CD4-positive, alpha-beta T cell (primary cell): ENCODE measurements around the gene FAIM. TPM values are rescaled to one million over a fixed set of nuclear protein-coding genes. Genes with fewer than 3 reads are reported as not detected.

ENCODE experiments used
- ATAC-seq: fragments of 200-7000 bp; cut with Tn5 transposase; one replicate; pipeline ENCODE4 v1.10.0; 2022; ENCODE audit warnings: mild to moderate bottlenecking; ENCODE audit not compliant: poor library complexity
- CTCF ChIA-PET: fragments of 350-600 bp; sonication (Branson Sonifier 250); formaldehyde crosslinking; loops from one replicate; lab custom pipeline; 2021; ENCODE audit warnings: antibody characterized with exemption, inconsistent platforms; lab: Charles Lee
- POLR2A ChIA-PET: fragments of 350-600 bp; sonication (Branson Sonifier 250); formaldehyde crosslinking; loops from one replicate; lab custom pipeline; 2021; ENCODE audit warnings: antibody characterized with exemption, inconsistent platforms; lab: Charles Lee
- DNase-seq, 14 experiments: peaks; one replicate each; pipeline ENCODE4 v3.0.0-alpha.2; 2013 to 2020; ENCODE audit warnings: mixed read lengths in 2 of 14
- H3K27ac ChIP-seq, 2 donors: one replicate each; pipeline versions ENCODE4 v1.5.1 to v1.7.0; 2013; ENCODE audit warnings: low read length in 2 of 2, low read depth in 1 of 2, mild to moderate bottlenecking in 1 of 2
- H3K27me3 ChIP-seq, 2 experiments: 1 replicate in 1 of 2; 2 replicates in 1 of 2; pipeline versions ENCODE4 v1.6.1 to v1.7.0; 2013; ENCODE audit warnings: low read length in 2 of 2, control low read depth in 1 of 2, mild to moderate bottlenecking in 1 of 2, moderate library complexity in 1 of 2; ENCODE audit not compliant: insufficient read depth in 2 of 2, control insufficient read depth in 1 of 2
- H3K36me3 ChIP-seq: one replicate; pipeline ENCODE4 v1.6.1; 2013; ENCODE audit warnings: low read length, control low read depth; ENCODE audit not compliant: insufficient read depth
- H3K4me1 ChIP-seq: one replicate; pipeline ENCODE4 v1.6.1; 2013; ENCODE audit warnings: low read length, control low read depth; ENCODE audit not compliant: insufficient read depth
- H3K4me3 ChIP-seq: one replicate; pipeline ENCODE4 v1.5.1; 2013; ENCODE audit warnings: mild to moderate bottlenecking, low read length, moderate library complexity
- H3K9me3 ChIP-seq, 2 experiments: 1 replicate in 1 of 2; 2 replicates in 1 of 2; pipeline versions ENCODE4 v1.6.1 to v1.7.0; 2013; ENCODE audit warnings: low read length in 2 of 2, mild to moderate bottlenecking in 2 of 2, control low read depth in 1 of 2, moderate library complexity in 1 of 2; ENCODE audit not compliant: control insufficient read depth in 1 of 2, insufficient read depth in 1 of 2
- H3K27ac Mint-ChIP-seq: one replicate; pipeline ENCODE4 v1.8.0; 2020; ENCODE audit warnings: mixed read lengths
- H3K27me3 Mint-ChIP-seq: one replicate; pipeline ENCODE4 v1.8.0; 2021; ENCODE audit warnings: mixed read lengths
- H3K36me3 Mint-ChIP-seq: one replicate; pipeline ENCODE4 v1.8.0; 2021; ENCODE audit warnings: low read depth, mixed read lengths
- H3K4me1 Mint-ChIP-seq: one replicate; pipeline ENCODE4 v1.8.0; 2021; ENCODE audit warnings: low read depth, mixed read lengths
- H3K4me3 Mint-ChIP-seq: one replicate; pipeline ENCODE4 v1.8.0; 2020; ENCODE audit warnings: mild to moderate bottlenecking, mixed read lengths
- H3K9me3 Mint-ChIP-seq: one replicate; pipeline ENCODE4 v1.8.0; 2020; ENCODE audit warnings: mixed read lengths
- intact Hi-C, 2 experiments: fragments of 100-400 bp; cut with DNase I in 1 of 2; cut with micrococcal nuclease in 1 of 2; formaldehyde crosslinking; loops; one replicate each; pipeline versions ENCODE4 v1.15.1 to v1.9.0; 2023 to 2025; cut with DNase I, micrococcal nuclease
- total RNA-seq, 174 experiments: library from RNA in 2 of 174; stranded (reverse) in 2 of 174; gene quantifications; one replicate each; pipeline ENCODE4 v1.2.3 and lab custom pipeline; 2021 to 2026
- TF ChIP-seq, protein P1 (sequence below): fragments of 200-600 bp; IDR thresholded peaks from one replicate; pipeline ENCODE4 v1.8.0; 2022; ENCODE audit warnings: antibody characterized with exemption, mild to moderate bottlenecking

FAIM gene
- total RNA-seq, 2 experiments from 2014 or later = 1.5 to 1.6 TPM

DNA sequence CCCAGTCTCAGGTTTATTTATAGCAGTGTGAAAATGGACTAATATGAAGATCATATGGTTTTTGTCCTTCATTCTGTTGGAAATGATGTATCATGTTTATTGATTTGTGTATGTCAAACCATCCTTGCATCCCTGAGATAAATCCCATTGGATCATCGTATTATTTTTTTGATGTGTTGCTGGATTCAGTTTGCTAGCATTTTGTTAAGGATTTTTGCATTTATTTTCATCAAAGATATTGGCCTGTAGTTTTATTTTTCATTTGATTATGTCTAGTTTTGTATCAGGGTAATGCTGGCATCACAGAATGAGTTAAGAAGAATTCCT is 34.3 kb downstream of the FAIM start:
- no peak for DNase-seq
- H3K27ac ChIP-seq = no peak overlapping the region
- no peak overlapping the region for H3K27ac Mint-ChIP-seq
- CTCF ChIA-PET = no interaction called here
- no peak overlapping the region for H3K4me3 Mint-ChIP-seq
- no peaks in the 10 kb centered on the region for H3K4me1 Mint-ChIP-seq
- no peaks in the 10 kb centered on the region for H3K27me3 Mint-ChIP-seq
- H3K4me1 ChIP-seq = no peaks in the 10 kb centered on the region
- POLR2A ChIA-PET = no interaction called here
- H3K9me3 ChIP-seq = peaks cover 34 to 52% of the 10 kb centered on the region in 2 experiments
- peaks cover 34% of the 10 kb centered on the region for H3K9me3 Mint-ChIP-seq
- TF ChIP-seq, protein P1, sequence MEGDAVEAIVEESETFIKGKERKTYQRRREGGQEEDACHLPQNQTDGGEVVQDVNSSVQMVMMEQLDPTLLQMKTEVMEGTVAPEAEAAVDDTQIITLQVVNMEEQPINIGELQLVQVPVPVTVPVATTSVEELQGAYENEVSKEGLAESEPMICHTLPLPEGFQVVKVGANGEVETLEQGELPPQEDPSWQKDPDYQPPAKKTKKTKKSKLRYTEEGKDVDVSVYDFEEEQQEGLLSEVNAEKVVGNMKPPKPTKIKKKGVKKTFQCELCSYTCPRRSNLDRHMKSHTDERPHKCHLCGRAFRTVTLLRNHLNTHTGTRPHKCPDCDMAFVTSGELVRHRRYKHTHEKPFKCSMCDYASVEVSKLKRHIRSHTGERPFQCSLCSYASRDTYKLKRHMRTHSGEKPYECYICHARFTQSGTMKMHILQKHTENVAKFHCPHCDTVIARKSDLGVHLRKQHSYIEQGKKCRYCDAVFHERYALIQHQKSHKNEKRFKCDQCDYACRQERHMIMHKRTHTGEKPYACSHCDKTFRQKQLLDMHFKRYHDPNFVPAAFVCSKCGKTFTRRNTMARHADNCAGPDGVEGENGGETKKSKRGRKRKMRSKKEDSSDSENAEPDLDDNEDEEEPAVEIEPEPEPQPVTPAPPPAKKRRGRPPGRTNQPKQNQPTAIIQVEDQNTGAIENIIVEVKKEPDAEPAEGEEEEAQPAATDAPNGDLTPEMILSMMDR = no peak
- no peak overlapping the region for H3K4me3 ChIP-seq
- no peaks in the 10 kb centered on the region for H3K36me3 ChIP-seq
- ATAC-seq = no peak
- H3K36me3 Mint-ChIP-seq = peaks cover 49% of the 10 kb centered on the region
- no peaks in the 10 kb centered on the region for H3K27me3 ChIP-seq
- intact Hi-C loops = no loop called here

DNA sequence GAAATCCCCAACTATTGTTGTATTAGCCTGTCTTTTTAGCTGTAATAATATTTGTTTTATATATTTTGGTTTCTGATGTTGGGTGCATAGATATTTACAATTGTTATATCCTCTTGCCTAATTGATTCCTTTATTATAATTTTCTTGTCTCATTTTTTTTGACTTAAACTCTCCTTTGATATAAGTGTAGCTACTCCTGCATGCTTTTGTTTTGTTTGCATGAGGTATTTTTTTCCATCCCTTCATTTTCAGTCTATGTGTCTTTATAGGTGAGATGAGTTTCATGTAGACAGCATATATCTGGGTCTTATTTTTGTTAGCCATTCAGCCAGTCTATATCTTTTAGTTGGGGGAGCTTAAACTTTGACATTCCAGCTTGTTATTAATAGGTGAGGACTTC is 37.4 kb downstream of the FAIM start:
- H3K27ac ChIP-seq = no peak overlapping the region
- H3K4me1 Mint-ChIP-seq = no peaks in the 10 kb centered on the region
- no peak overlapping the region for H3K4me3 Mint-ChIP-seq
- TF ChIP-seq, protein P1 = no peak
- intact Hi-C loops = no loop called here
- no peak overlapping the region for H3K4me3 ChIP-seq
- no peaks in the 10 kb centered on the region for H3K4me1 ChIP-seq
- H3K27me3 Mint-ChIP-seq = no peaks in the 10 kb centered on the region
- ChIA-PET CTCF (no interaction called here), POLR2A (no interaction called here)
- DNase-seq (no peak), ATAC-seq (no peak)
- H3K27ac Mint-ChIP-seq = no peak overlapping the region
- peaks cover 8% of the 10 kb centered on the region for H3K36me3 ChIP-seq
- H3K9me3 ChIP-seq = peaks cover 34 to 59% of the 10 kb centered on the region in 2 experiments
- peaks cover 64% of the 10 kb centered on the region for H3K36me3 Mint-ChIP-seq
- no peaks in the 10 kb centered on the region for H3K27me3 ChIP-seq
- peaks cover 27% of the 10 kb centered on the region for H3K9me3 Mint-ChIP-seq

DNA sequence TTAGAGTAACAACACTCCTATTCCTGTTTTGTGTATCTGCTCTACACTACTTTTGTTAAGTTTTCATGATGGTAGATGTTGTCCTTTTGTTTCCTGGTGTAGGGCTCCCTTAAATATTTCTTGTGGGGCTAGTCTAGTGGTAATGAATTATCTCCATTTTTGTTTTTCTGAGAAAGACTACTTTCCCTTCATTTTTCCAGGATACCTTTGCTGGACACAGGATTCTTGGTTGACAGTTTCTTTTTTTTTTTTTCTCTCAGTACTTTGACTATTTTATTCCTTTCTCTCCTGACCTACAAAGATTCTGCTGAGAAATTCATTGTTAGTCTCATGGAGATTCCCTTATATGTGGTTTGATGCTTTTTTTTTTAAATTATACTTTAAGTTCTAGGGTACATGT is 37.9 kb downstream of the FAIM start:
- ChIA-PET CTCF (no interaction called here), POLR2A (no interaction called here)
- H3K9me3 Mint-ChIP-seq = peaks cover 26% of the 10 kb centered on the region

More for the DNA sequence above, 37.9 kb downstream of the FAIM start:
- no peak for DNase-seq
- H3K27me3 Mint-ChIP-seq = no peaks in the 10 kb centered on the region
- Histone ChIP-seq H3K9me3 (peaks cover 30 to 56% of the 10 kb centered on the region in 2 experiments), H3K27me3 (no peaks in the 10 kb centered on the region), H3K27ac (no peak overlapping the region), H3K36me3 (peaks cover 8% of the 10 kb centered on the region), H3K4me1 (no peaks in the 10 kb centered on the region), H3K4me3 (no peak overlapping the region)
- H3K4me3 Mint-ChIP-seq = no peak overlapping the region
- intact Hi-C loops = no loop called here
- TF ChIP-seq, protein P1 = no peak
- H3K27ac Mint-ChIP-seq = no peak overlapping the region
- ATAC-seq = no peak
- H3K4me1 Mint-ChIP-seq = no peaks in the 10 kb centered on the region
- peaks cover 69% of the 10 kb centered on the region for H3K36me3 Mint-ChIP-seq
